HG03066 (cell line): Measurements from ENCODE around the gene CD2BP2.
"Not testable (repeated sequence)": the region's sequence is repeated elsewhere in the genome, so short reads cannot be mapped to it uniquely, and the experiment has no call there.

Experiments
- ATAC-seq: cut with Tn5 transposase; IDR thresholded peaks from one replicate; pipeline ENCODE4 v1.9.1; 2021; ENCODE audit warnings: low read depth; ENCODE audit not compliant: unreplicated experiment

The CD2BP2 gene

DNA sequence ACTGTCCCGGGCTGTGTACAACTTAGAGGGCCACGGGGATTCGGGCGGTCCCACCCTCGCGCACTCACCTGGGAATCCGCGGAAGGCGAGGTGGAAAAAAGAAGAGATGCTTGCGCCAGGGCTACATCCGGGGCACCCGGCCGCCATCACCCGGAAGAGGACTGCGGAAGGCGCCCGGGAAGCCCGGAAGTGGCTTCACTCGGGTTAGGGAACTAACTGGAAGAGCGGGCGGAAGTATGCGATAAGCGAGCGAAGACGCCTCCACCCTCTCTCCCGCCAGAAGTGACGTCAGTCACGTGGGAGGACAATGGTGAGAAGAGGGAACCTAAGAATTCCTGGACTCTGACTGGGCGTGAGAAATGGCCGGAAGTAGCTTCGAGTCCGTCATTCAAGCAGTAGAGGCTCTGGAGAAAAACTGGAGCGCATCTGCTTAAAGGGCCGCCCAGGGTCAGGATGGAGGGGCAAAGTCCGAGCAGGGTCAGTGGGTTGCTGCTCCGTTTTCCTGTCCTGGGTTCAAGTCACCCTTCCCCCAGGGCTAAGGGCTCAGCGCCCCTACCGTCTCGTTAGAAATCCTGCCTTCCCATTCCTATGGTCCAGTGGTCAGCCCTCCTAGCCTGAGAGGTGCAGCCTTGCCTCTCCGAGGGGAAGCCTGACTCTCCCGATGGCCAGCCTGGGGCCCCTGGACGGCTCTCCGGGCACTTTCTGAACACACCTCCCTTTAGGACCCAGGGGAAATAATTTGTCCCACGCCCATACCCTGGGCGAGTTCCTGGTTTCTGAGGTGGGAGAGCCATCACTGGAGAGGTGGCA lies at the start of gene CD2BP2:
TSS of gene CD2BP2 (minus strand) at position 165 of the 810 bp plus-strand sequence. CDS start 627 bp downstream, outside the sequence.
- ATAC-seq, result peak; percentile 61

DNA sequence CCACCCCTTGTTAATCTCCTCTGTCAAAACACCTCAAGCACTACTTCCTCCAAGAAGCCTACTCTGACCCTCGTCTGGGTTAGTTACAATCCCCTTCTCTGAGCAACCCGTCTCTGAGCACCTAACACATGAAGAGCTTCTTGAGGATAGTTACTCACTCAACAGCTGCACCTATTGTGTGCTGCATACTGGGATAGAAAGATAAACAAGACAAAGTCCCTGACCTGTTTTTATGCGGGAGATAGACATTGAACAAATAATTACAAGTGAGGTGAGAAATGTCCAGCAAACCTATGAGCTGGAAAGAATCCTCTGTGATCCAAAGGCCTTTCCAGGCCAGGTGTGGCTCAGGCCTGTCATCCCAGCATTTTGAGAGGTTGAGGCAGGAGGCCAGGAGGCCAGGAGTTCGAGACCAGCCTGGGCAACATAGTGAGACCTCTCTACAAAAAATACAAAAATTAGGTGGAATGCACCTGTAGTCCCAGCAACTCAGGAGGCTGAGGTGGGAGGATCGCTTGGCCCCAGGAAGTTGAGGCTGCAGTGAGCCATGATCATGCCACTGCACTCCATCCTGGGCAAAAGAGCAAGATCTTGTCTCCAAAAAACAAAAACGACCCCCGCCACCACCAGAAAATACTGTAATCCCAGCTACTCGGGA lies 46.8 kb upstream of the CD2BP2 start:
- no peak for ATAC-seq

DNA sequence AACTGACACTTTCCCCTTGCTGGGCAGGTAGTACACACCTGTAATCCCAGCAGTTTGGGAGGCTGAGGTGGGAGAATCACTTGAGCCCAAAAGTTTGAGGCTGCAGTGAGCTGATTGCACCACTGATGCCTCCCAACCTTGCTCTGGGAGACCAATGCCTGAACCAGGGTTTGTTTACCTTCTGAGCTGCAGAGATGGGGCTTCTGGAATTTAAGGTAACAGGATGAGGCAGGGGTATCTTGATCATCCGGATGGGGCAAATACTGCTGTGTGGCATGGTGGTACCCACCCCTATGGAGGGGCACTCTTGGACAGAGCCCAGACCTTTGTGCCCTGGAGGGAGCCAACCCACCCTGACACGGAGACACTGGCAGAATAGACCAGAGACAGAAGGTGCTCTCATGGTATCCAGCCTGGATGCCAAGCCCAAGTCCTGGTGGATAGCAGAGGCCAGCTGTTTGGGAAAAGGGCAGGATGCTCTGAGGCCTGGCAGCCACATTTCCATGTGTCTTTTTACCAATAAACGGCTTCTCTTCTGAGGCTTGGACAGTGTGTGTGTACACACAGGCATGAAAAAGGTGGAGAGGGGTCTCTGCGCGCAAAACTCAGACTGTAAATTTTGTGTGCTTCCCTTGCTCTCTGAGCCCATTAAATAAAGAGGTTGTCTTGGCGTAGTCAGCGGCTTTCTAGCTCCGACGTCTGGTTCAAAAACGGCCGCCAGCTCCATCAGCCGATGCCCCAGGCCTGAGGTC lies 44.5 kb upstream of the CD2BP2 start:
- no peak for ATAC-seq

DNA sequence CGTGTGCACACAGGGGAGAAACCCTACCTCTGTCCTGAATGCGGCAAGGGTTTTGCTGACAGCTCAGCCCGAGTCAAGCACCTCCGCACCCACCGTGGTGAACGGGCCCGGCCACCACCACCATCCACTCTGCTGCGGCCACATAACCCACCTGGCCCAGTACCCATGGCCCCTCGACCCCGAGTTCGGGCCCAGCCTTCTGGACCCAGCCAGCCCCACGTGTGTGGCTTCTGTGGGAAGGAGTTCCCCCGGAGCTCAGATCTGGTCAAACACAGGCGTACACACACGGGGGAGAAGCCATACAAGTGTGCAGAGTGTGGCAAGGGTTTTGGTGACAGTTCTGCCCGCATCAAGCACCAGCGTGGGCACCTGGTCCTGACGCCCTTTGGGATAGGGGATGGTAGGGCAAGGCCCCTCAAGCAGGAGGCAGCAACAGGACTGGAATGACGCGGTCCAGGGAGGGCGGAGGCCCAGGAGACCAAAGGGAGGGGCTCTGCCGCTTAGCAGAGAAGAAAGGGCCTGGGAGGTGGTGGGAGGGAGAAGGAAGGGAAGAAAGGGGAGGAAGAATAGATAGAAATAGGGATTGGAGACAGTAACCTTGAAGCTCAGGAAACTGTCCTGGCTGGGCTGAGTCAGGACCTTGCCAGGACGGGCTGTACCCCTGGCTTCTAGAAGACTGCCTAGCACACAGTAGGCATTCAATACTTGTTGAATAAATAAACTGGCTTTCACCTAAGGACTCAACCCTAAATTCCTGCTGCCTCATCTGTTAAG lies 43.7 kb upstream of the CD2BP2 start:
- ATAC-seq, result no peak

DNA sequence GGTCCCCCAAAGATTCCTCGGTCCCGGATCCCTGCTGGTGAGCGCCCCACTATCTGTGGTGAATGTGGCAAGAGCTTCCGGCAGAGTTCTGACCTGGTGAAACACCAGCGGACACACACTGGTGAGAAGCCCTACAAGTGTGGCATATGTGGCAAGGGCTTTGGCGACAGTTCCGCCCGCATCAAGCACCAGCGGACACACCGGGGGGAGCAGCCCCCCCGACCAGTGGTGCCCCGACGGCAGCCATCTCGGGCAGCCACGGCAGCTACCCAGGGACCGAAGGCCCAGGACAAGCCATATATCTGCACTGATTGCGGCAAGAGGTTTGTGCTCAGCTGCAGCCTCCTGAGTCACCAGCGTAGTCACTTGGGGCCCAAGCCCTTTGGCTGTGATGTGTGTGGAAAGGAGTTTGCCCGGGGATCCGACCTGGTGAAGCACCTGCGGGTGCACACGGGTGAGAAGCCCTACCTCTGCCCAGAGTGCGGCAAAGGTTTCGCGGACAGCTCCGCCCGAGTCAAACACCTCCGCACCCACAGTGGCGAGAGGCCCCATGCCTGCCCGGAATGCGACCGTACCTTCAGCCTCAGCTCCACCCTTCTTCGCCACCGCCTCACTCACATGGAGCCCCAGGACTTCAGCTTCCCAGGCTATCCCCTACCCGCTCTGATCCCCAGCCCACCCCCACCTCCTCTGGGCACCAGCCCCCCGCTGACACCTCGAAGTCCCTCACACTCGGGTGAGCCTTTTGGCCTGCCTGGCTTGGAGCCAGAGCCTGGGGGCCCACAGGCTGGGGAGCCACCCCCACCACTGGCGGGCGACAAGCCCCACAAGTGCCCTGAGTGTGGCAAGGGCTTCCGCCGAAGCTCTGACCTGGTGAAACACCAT lies 42.9 kb upstream of the CD2BP2 start:
- ATAC-seq, result no peak

DNA sequence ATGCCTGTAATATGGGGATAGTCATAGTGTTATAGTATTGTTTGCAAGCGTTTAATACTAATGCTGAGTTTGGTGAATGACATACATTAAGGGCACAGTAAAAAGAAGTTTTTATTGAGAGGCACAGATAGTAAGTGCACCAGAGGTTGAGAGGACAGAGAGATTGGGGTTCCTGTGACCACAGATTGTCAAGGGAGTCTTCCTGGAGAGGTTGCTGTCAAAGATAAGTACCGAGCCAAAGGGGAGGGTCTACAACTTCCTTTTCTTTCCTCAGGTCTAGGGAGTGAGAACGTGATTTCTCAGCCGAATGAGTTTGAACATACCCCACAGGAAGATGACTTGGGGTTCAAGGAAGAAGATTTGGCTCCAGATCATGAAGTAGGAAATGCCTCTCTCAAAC lies 41.9 kb upstream of the CD2BP2 start:
- ATAC-seq, result no peak

DNA sequence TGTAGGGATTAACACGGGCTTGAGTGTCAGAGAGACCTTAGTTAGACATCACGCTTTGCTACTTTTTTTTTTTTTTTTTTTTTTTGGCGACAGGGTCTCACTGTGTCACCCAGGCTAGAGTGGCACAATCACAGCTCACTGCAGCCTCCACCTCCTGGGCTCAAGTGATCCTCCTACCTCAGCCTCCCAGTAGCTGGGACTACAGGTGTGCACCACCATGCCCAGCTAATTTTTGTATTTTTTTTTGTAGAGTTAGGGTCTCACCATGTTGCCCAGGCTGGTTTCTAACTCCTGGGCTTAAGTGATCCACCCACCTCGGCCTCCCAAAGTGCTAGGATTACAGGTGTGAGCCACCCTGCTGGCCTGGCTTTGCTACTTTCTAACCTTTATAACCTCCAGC lies 41.5 kb upstream of the CD2BP2 start:
- not testable (repeated sequence) for ATAC-seq

DNA sequence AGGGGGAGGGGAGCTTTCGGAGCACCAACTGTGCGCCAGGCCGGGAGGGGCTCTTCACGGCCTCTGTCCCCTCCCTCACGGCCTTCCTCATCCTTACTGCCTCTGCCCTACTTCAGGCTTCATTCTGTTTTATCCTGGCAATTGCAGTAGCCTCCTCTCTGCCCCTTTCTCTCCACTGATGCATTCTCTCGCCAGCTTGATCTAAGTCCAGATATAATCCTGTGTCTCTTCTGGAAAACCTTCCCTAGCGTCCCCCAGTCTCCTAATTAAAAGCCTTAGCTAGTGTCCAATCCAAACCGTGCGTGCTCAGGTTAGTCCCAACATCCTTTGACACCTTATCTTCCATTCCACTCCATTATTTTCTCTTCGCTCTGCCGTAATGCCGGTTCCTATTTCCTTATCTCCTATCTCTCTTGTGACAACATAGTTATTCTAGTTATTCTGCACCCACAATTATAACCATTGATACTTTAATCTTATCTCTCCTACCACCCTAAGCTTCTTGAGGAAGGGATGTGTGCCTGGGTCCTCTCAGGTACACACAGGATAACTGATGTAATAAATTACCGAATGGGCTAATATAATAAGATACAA lies 41.0 kb upstream of the CD2BP2 start:
- ATAC-seq, result no peak

DNA sequence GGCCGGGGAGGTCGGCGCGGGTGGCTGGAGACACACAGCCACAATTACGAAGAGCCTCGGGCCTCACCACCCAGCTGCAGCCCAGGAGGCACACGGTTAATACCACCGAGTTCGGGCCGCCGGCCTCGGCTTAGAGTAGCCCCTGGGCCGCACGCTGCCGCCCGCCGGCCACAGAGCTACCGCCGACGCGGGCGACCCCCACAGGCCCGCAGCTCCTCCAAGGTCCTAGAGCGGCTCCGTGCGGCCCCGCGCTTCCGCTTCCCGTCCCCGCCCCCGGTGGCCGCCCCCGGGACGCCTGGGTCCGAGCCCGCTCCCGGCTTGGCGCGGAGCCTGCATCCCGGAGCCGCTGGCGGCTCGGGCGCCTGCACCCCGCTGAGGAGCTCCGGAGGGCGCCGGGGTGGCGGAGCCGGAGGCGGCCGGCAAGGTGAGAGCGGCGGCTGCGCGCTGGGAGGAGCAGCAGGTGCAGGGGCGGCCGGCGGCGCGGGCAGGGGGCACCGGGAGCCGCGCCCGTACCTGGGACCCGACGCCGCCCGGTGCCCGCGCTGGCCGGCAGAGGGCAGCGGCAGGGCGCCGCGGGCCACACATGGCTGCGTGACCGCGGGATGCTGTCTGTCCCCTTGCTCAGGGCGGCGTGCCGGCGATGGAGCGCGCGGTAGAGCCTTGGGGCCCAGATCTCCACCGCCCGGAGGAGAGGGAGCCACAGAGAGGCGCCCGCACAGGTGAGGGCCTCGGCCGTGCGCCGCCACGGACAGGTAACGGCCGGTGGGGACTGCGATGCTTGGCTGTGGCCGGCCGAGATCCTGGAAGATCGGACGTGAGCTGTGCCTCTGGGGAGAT lies 40.3 kb upstream of the CD2BP2 start, which contains the start of gene ZNF48:
TSS of gene ZNF48 (plus strand) at position 266 of the 837 bp plus-strand sequence. CDS start at position 641, 375 bp downstream.
- no peak for ATAC-seq

DNA sequence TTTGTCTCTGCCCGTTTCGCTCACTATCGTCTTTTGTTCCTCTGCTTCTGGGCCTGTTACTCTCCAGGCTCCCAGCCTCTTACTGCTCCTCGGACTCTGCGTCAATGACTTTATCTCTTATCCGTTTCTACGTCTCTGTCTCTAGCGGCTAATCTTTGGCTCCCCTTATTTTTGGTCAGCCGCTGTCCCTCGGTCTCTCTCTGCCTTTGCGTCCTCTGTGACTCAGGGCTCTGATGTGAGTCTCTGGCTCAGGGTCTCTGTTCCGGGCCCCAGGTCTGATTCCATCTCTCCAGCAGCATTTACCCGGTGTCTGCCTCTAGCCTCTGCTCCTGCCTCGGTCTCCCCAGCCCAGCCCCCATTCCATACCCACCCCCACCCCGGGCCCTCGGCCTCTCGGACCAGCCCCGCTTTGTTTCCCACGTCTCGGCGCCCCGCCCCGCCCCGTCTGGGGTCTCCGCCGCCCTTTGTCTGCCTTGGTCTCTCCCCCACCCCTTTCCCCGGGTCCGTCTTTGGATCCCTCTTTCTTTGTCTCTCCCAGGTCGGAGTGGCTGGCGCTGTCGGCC lies 39.6 kb upstream of the CD2BP2 start:
- ATAC-seq, result no peak

DNA sequence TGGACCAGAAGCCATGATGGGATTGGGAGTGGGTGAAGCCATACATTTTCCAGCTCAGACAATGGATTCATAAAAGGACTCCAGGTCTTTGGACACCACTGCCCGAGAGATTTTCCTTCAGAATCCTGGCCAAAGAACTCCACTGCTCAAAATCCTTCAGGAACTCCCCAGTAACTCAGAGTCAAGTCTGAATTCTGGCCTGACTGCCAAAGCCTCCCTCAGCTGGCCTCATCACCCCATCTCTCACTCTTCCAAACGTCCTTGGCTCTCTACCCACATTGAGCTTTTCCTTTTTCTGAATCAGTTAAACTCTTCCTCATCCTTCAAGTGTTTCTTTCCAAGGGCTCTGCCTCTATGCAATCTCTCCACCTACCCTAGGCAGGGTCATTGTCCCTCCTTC lies 28.4 kb upstream of the CD2BP2 start:
- ATAC-seq, result no peak

DNA sequence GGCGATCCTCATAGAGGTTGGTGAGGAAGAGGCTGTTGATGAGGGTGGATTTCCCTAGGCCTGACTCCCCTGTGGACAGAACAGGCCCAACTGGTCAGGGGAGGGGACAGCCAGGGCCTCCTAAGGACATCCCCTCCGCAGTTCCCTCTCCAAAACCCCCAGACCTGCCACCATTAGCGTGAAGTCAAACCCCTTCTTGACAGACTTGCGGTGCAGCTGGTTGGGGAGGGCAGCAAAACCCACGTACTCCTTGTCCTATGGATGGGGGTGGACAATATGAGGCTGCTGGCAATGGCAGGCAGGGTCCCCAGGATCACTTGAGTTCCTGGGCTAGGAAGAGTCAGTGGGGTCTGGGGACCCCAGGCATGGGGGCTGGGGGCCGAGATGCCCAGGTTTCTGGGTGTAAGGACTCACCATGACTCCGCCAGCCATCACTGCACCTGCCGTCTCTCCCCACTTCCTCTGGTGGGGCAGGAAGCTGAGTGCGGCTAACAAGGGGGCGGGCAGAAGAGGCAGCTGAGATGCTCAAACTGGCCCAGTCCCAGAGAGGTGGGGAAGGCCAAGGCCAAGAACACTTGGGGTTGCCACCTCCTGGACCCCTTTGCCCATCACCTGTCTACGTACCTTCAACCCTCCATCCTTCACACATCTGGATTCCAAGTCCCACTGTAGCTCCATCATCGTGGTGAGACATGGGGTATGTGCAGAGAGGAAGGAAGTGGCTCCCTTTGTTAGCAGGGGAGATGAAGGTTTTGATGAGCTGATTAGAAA lies 27.2 kb upstream of the CD2BP2 start, which contains the start of gene SEPTIN1:
TSS of gene SEPTIN1 (minus strand) at position 451 of the 771 bp plus-strand sequence. CDS start at position 432, 19 bp downstream.
- ATAC-seq, result no peak

DNA sequence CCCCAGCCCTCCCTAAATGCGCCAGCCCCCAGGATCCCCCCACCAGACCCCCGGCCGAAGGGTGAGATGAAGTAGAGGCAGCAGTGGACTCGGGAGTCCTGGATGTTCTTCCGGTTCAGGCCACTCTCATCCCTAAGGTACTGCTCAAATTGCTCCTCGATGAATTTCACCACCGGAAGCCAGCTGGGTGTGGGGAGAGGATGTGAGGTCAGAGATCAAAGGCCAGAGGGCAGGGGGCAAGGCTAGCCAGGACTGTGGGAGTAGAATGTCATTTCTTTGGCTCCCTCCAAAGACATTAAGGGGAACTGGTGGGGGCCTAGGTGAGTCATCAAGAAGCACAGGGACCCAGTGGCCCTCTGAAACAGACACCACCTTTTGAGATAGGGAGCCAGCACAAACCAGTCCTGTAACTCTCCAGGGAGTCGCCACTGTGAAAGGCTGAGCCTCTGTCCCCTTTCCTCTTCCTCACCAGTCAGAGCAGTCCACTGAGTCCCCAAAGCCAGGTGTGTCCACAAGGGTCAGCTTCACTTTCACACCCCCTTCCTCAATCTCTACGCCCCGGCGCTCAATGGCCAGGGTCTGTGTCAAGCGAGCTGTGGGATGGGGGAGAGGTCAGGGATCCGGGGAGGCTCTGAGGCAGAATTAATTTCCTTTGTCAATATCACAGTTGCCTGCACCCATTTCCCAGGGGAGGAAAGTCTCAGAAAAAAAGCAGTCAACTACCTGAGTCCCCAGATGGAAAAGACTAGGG lies 26.4 kb upstream of the CD2BP2 start:
- no peak for ATAC-seq

DNA sequence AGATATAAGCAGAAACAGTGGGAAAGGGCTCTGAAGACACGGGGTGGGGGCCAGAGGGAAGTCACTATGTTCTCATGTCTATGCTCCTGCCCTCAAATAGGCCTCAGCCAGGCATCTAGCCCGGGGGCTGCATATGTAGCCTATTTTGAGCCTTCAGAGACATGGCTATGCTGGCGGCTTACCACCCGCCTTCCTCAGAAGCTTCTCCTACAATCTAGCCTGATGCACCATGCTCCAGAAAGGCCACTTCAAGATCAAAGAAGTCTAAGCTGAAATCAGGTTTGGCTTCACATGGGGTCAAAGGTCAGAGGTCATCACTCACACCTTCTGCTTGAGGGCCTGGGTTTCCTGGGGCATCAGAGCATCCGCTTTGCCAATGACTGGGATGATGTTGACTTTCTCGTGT lies 25.7 kb upstream of the CD2BP2 start:
- ATAC-seq, result no peak

DNA sequence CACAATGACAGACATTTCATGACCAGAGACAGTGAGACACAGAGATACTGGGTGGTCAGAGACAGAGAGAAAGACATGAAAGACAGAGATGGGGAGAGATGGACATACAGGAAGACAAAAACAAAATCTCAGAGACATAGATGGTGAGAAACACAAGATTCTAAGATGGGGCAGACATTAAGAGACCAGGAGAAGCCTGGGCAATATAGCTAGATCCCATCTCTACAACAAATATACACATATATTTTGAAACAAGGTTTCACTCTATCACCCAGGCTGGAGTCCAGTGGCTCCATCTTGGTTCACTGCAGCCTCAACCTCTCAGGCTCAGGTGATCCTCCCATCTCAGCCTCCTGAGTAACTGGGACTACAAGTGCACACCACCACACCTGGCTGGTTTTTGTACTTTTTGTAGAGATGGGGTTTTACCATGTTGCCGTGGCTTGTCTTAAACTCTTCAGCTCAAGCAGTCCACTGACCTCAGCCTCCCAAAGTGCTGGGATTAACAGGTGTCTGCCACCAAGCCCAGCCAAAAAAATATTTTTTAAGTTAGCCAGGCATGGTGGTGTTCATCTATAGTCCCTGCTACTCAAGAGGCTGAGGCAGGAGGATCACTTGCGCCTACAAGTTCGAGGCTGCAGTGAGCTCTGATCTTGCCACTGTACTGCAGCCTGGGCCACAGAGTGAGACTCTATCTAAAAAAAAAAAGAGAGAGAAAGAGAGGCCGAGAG lies 25.1 kb upstream of the CD2BP2 start:
- no peak for ATAC-seq
